Neural progenitor cell (in vitro differentiated cells): ENCODE data around the gene USP10. TPM values are rescaled to one million over a fixed set of nuclear protein-coding genes. Genes with fewer than 3 reads are reported as not detected.

Experiments
- DNase-seq: peaks from one replicate; pipeline ENCODE4 v3.0.0-alpha.2; 2016; ENCODE audit warnings: low spot score
- H2AFZ ChIP-seq: fragments of 200-600 bp; sonication (generic); replicated peaks from 2 replicates; pipeline ENCODE4 v1.6.1; 2016; ENCODE audit warnings: antibody characterized with exemption
- H3F3A ChIP-seq: fragments of 200-600 bp; sonication (generic); 2 replicates; pipeline ENCODE4 v1.6.1; 2016; ENCODE audit warnings: antibody characterized with exemption, low read depth
- H3K27ac ChIP-seq: fragments of 200-600 bp; sonication (generic); 2 replicates; pipeline ENCODE4 v1.5.1; 2016; ENCODE audit warnings: mild to moderate bottlenecking
- H3K27me3 ChIP-seq: fragments of 200-600 bp; sonication (generic); 2 replicates; pipeline ENCODE4 v1.6.1; 2016; ENCODE audit warnings: mild to moderate bottlenecking, moderate library complexity
- H3K36me3 ChIP-seq: fragments of 200-600 bp; sonication (generic); 2 replicates; pipeline ENCODE4 v1.5.1; 2016
- H3K4me1 ChIP-seq: fragments of 200-600 bp; sonication (generic); 2 replicates; pipeline ENCODE4 v1.6.1; 2016; ENCODE audit warnings: mixed run types
- H3K4me2 ChIP-seq: fragments of 200-600 bp; sonication (generic); 2 replicates; pipeline ENCODE4 v1.6.1; 2016
- H3K4me3 ChIP-seq: fragments of 200-600 bp; sonication (generic); 2 replicates; pipeline ENCODE4 v1.5.1; 2016
- H3K79me2 ChIP-seq: fragments of 200-600 bp; sonication (generic); 2 replicates; pipeline ENCODE4 v1.6.1; 2016; ENCODE audit warnings: low read depth
- H3K9ac ChIP-seq: fragments of 200-600 bp; sonication (generic); 2 replicates; pipeline ENCODE4 v1.6.1; 2016
- H3K9me3 ChIP-seq: fragments of 200-600 bp; sonication (generic); 2 replicates; pipeline ENCODE4 v1.5.1; 2016; ENCODE audit warnings: low read depth
- H4K20me1 ChIP-seq: fragments of 200-600 bp; sonication (generic); 2 replicates; pipeline ENCODE4 v1.6.1; 2016; ENCODE audit warnings: low read depth
- H3K27ac Mint-ChIP-seq: 3 replicates; pipeline ENCODE4 v1.8.0; 2021; ENCODE audit warnings: mixed read lengths
- H3K27me3 Mint-ChIP-seq: 2 replicates; pipeline ENCODE4 v1.8.0; 2022; ENCODE audit warnings: low read depth, mild to moderate bottlenecking, inconsistent platforms, moderate library complexity, mixed read lengths; ENCODE audit not compliant: insufficient read depth
- H3K36me3 Mint-ChIP-seq: 3 replicates; pipeline ENCODE4 v1.8.0; 2021; ENCODE audit warnings: mixed read lengths
- H3K4me1 Mint-ChIP-seq: 3 replicates; pipeline ENCODE4 v1.8.0; 2021; ENCODE audit warnings: mixed read lengths
- H3K4me3 Mint-ChIP-seq: 3 replicates; pipeline ENCODE4 v1.8.0; 2021; ENCODE audit warnings: mild to moderate bottlenecking, moderate library complexity, mixed read lengths
- H3K9me3 Mint-ChIP-seq: 3 replicates; pipeline ENCODE4 v1.8.0; 2020; ENCODE audit warnings: mixed read lengths
- CTCF ChIP-seq: fragments of 200-600 bp; sonication (generic); IDR thresholded peaks from 2 replicates; pipeline ENCODE4 v1.5.1; 2017; ENCODE audit warnings: antibody characterized with exemption, mild to moderate bottlenecking
- EZH2 ChIP-seq: fragments of 200-600 bp; sonication (generic); IDR thresholded peaks from 2 replicates; pipeline ENCODE4 v1.6.1; 2017; ENCODE audit warnings: antibody characterized with exemption, mild to moderate bottlenecking, moderate library complexity
- EZH2phosphoT487 ChIP-seq: fragments of 200-600 bp; sonication (generic); IDR thresholded peaks from 2 replicates; pipeline ENCODE4 v1.6.1; 2017; ENCODE audit warnings: antibody characterized with exemption
- total RNA-seq: library from RNA; depleted of rRNA; stranded (reverse); fragments of >200 nt; gene quantifications from 2 replicates; pipeline ENCODE4 v1.2.3, GENCODE V29; 2015; ENCODE audit warnings: low replicate concordance

USP10 gene
- total RNA-seq, 1 donor from 2014 or later: 130 TPM

- Mint-ChIP-seq H3K4me3 (no peak overlapping the region), H3K27me3 (peaks cover 47% of the 10 kb centered on the region), H3K4me1 (peaks cover 26% of the 10 kb centered on the region), H3K27ac (no peak overlapping the region), H3K9me3 (no peaks in the 10 kb centered on the region), H3K36me3 (no peaks in the 10 kb centered on the region)
- no peak overlapping the region for H3K27ac ChIP-seq
- DNase-seq: no peak
- peaks cover 70% of the 10 kb centered on the region for H3K27me3 ChIP-seq
- H3K4me1 ChIP-seq: no peaks in the 10 kb centered on the region
- H3K36me3 ChIP-seq: no peaks in the 10 kb centered on the region
- H4K20me1 ChIP-seq: no peaks in the 10 kb centered on the region
- no peak overlapping the region for H3K9ac ChIP-seq
- no peak overlapping the region for H3K4me3 ChIP-seq
- no peaks in the 10 kb centered on the region for H3K9me3 ChIP-seq
- no peaks in the 10 kb centered on the region for H3F3A ChIP-seq
- no peak overlapping the region for H2AFZ ChIP-seq
- H3K4me2 ChIP-seq: no peak overlapping the region
- TF ChIP-seq EZH2 (no peak), CTCF (no peak), EZH2phosphoT487 (no peak)
- H3K79me2 ChIP-seq: no peaks in the 10 kb centered on the region
Measured at GRCh38 chr16:84821179-84821578, 121.4 kb downstream of the USP10 start.

DNA sequence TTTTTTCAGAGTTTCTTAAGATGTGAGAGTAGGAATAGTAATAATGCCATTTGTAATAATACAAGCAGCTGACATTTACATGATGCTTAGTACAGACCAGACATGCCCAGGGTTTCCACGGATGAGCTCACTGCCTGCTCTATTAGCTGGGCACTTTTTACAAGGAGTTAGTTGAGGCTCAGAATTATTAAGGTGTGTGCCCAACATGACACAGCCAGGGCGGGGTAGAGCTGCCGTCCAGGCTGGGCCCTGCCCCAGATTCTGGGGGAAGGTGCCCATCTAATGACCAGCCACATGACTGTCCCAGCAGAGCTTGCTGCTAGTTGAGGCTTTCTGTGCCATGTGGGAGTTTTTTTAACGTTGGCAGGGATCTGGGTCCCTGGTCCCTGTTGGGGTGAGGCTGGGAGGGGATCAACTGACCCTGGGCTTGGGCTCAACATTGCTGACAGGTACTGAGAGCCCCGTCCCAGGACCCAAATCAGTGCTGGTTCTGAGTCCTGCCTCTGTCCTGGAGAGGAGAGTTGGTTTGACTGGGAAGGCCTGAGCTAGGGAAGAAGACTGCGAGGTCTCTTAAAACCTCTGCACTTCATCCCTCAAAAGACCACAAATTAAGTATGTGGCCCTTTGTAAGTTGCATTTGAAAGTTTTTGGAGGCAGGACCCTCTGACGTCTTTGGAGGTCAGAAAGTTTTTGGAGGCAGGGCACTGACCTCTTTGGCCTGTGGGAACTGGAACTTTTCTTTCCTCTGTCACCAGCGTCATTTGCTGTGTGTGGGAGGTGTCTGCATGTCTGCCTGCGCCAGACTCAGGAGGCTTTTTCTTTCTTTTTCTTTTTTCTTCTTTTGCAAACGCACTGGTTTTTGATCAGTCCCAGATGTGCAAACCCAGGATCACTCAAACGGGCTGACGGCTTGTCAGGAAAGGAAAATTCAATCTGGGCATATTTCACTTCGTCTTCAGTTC, 122.2 kb downstream of the USP10 start:
- H3K4me3 ChIP-seq: no peak overlapping the region
- Mint-ChIP-seq H3K27me3 (peaks cover 44% of the 10 kb centered on the region), H3K4me1 (peaks cover 34% of the 10 kb centered on the region), H3K27ac (no peak overlapping the region), H3K4me3 (no peak overlapping the region), H3K36me3 (no peaks in the 10 kb centered on the region), H3K9me3 (no peaks in the 10 kb centered on the region)
- DNase-seq: no peak
- H3K4me2 ChIP-seq: no peak overlapping the region
- H3K36me3 ChIP-seq: no peaks in the 10 kb centered on the region
- no peaks in the 10 kb centered on the region for H3K4me1 ChIP-seq
- H3K9ac ChIP-seq: no peak overlapping the region
- no peak overlapping the region for H3K27ac ChIP-seq
- H3K9me3 ChIP-seq: no peaks in the 10 kb centered on the region
- H3K27me3 ChIP-seq: peaks cover 70% of the 10 kb centered on the region
- no peaks in the 10 kb centered on the region for H4K20me1 ChIP-seq
- no peak for TF ChIP-seq EZH2
- TF ChIP-seq EZH2phosphoT487: no peak
- TF ChIP-seq CTCF: no peak
- H3K79me2 ChIP-seq: no peaks in the 10 kb centered on the region
- no peaks in the 10 kb centered on the region for H3F3A ChIP-seq
- no peak overlapping the region for H2AFZ ChIP-seq

GRCh38 chr16:84822990-84823389, 123.2 kb downstream of the USP10 start:
- H3K4me2 ChIP-seq: no peak overlapping the region
- H2AFZ ChIP-seq: no peak overlapping the region
- Mint-ChIP-seq H3K4me1 (peaks cover 44% of the 10 kb centered on the region), H3K9me3 (no peaks in the 10 kb centered on the region), H3K27ac (no peak overlapping the region), H3K36me3 (no peaks in the 10 kb centered on the region), H3K4me3 (no peak overlapping the region), H3K27me3 (peaks cover 38% of the 10 kb centered on the region)
- no peak for DNase-seq
- H3K9ac ChIP-seq: no peak overlapping the region
- no peaks in the 10 kb centered on the region for H3F3A ChIP-seq
- H3K27me3 ChIP-seq: peaks cover 63% of the 10 kb centered on the region
- no peaks in the 10 kb centered on the region for H3K36me3 ChIP-seq
- H3K9me3 ChIP-seq: no peaks in the 10 kb centered on the region
- no peaks in the 10 kb centered on the region for H3K4me1 ChIP-seq
- H4K20me1 ChIP-seq: no peaks in the 10 kb centered on the region
- no peak overlapping the region for H3K4me3 ChIP-seq
- TF ChIP-seq CTCF: no peak
- TF ChIP-seq EZH2phosphoT487: no peak
- TF ChIP-seq EZH2: no peak
- H3K27ac ChIP-seq: no peak overlapping the region
- H3K79me2 ChIP-seq: no peaks in the 10 kb centered on the region
